Gastrocnemius medialis (tissue), 4 donors: ENCODE measurements around the gene FGF14. TPM values are rescaled to one million over a fixed set of nuclear protein-coding genes. Genes with fewer than 3 reads are reported as not detected.

Source experiments
- ATAC-seq, 2 donors: fragments of 150-250 bp; one replicate each; pipeline ENCODE4 v1.9.1; 2016
- DNase-seq, 2 donors: peaks; one replicate each; pipeline ENCODE4 v3.0.0-alpha.2; 2019
- H3K27ac ChIP-seq, 4 donors: fragments of 200-600 bp; sonication (generic); 1 replicate in 1 of 4; 2 replicates in 3 of 4; pipeline ENCODE4 v1.5.1; 2016 to 2018; ENCODE audit warnings: mild to moderate bottlenecking in 2 of 4, moderate library complexity in 1 of 4
- H3K27me3 ChIP-seq, 3 donors: fragments of 200-600 bp; sonication (generic) in 2 of 3; 1 replicate in 1 of 3; 2 replicates in 2 of 3; pipeline versions ENCODE4 v1.5.1 to v1.6.0; 2016 to 2019; ENCODE audit warnings: mild to moderate bottlenecking in 1 of 3, moderate library complexity in 1 of 3
- H3K36me3 ChIP-seq, 2 donors: fragments of 200-600 bp; sonication (generic) in 1 of 2; one replicate each; pipeline ENCODE4 v1.5.1; 2017 to 2018
- H3K4me1 ChIP-seq, 2 donors: fragments of 200-600 bp; sonication (generic) in 1 of 2; one replicate each; pipeline ENCODE4 v1.5.1; 2016 to 2017; ENCODE audit warnings: mild to moderate bottlenecking in 2 of 2
- H3K4me3 ChIP-seq, 4 donors: fragments of 200-600 bp; sonication (generic) in 3 of 4; 1 replicate in 1 of 4; 2 replicates in 3 of 4; pipeline ENCODE4 v1.5.1; 2016 to 2019; ENCODE audit warnings: mild to moderate bottlenecking in 2 of 4
- H3K9me3 ChIP-seq, 3 donors: fragments of 200-600 bp; sonication (generic) in 2 of 3; 1 replicate in 1 of 3; 2 replicates in 2 of 3; pipeline ENCODE4 v1.5.1; 2016 to 2019
- CTCF ChIP-seq, 5 experiments: fragments of 450-650 bp in 3 of 5; fragments of 200-600 bp in 2 of 5; sonication (generic) in 2 of 5; IDR thresholded peaks in 4 of 5; conservative IDR thresholded peaks in 1 of 5; 1 replicate in 4 of 5; 2 replicates in 1 of 5; pipeline ENCODE4 v1.5.1; 2016 to 2019; ENCODE audit warnings: antibody characterized with exemption in 5 of 5, mild to moderate bottlenecking in 3 of 5, moderate library complexity in 3 of 5
- POLR2A ChIP-seq, 2 donors: fragments of 450-650 bp; IDR thresholded peaks; one replicate each; pipeline ENCODE4 v1.6.1; 2017; ENCODE audit warnings: antibody characterized with exemption in 2 of 2, mild to moderate bottlenecking in 2 of 2, moderate library complexity in 2 of 2
- in situ Hi-C, 4 donors: fragments of 200-750 bp; cut with MboI; loops; one replicate each; pipeline versions ENCODE4 v1.15.0 to v1.8.0; 2017; ENCODE audit warnings: low sequenced_read_pairs in 4 of 4
- intact Hi-C: fragments of 100-400 bp; cut with DNase I; formaldehyde crosslinking; loops from one replicate; pipeline ENCODE4 v1.15.1; 2023; ENCODE audit warnings: low total_unique reads
- total RNA-seq, 4 donors: library from RNA; depleted of rRNA; stranded (reverse); fragments of >200 nt; gene quantifications; one replicate each; pipeline versions ENCODE4 v1.1.0 to v1.2.3, GENCODE V29; 2016

FGF14 gene
- total RNA-seq, 4 donors from 2014 or later = 0.02 TPM; not detected in 3

GRCh38 chr13:102399791-102400674, 1.8 kb downstream of the FGF14 start:
- Histone ChIP-seq H3K9me3 (no peaks in the 10 kb centered on the region), H3K4me3 (peak overlapping the region; percentile 39 to 61 (median 56)), H3K27ac (no peak overlapping the region), H3K4me1 (peaks cover 9 to 26% of the 10 kb centered on the region in 2 donors), H3K27me3 (peaks cover 30 to 32% (median 31%) of the 10 kb centered on the region in 3 donors), H3K36me3 (no peaks in the 10 kb centered on the region)
- ATAC-seq = no peak
- no peak for DNase-seq
- TF ChIP-seq CTCF (IDR thresholded peaks at IDR 0.05 in 4 of 5, conservative IDR thresholded peaks at IDR 0.05 in 1 of 5) (no peak), POLR2A (IDR thresholded peaks at IDR 0.05) (no peak)
- intact Hi-C loops = loop anchor here (10.0 kb wide), 2 partner anchors 385 to 1725 kb away; partner anchors contain the start of gene TMTC4
- in situ Hi-C loops = no loop called here

GRCh38 chr13:102395939-102396338, 5.9 kb downstream of the FGF14 start:
- intact Hi-C loops = loop anchor here (2.0 to 10.0 kb wide), 3 partner anchors 79 to 1721 kb away; partner anchors contain the start of gene TMTC4

GRCh38 chr13:102395174-102395573, 6.7 kb downstream of the FGF14 start:
- Histone ChIP-seq H3K27me3 (peaks cover 4 to 8% (median 4%) of the 10 kb centered on the region in 3 donors), H3K9me3 (no peaks in the 10 kb centered on the region), H3K4me3 (peak overlapping the region; percentile 82 to 98 (median 92)), H3K4me1 (peaks cover 9 to 10% of the 10 kb centered on the region in 2 donors), H3K36me3 (no peaks in the 10 kb centered on the region), H3K27ac (peak overlapping the region; percentile 65 to 77 (median 71))
- intact Hi-C loops = loop anchor here (2.0 to 10.0 kb wide), 3 partner anchors 78 to 1720 kb away; partner anchors contain the start of gene TMTC4
- no peak for TF ChIP-seq CTCF (IDR thresholded peaks at IDR 0.05 in 4 of 5, conservative IDR thresholded peaks at IDR 0.05 in 1 of 5)
- no peak for TF ChIP-seq POLR2A (IDR thresholded peaks at IDR 0.05)
- in situ Hi-C loops = no loop called here
- DNase-seq (no peak), ATAC-seq (no peak)

More at GRCh38 chr13:102395939-102396338, 5.9 kb downstream of the FGF14 start:
- ATAC-seq = no peak
- no peak overlapping the region for H3K27ac ChIP-seq
- H3K4me1 ChIP-seq = peaks cover 9 to 17% of the 10 kb centered on the region in 2 donors
- no peak for TF ChIP-seq POLR2A (IDR thresholded peaks at IDR 0.05)
- no peak for TF ChIP-seq CTCF (IDR thresholded peaks at IDR 0.05 in 4 of 5, conservative IDR thresholded peaks at IDR 0.05 in 1 of 5)
- no peaks in the 10 kb centered on the region for H3K36me3 ChIP-seq
- no peaks in the 10 kb centered on the region for H3K9me3 ChIP-seq
- DNase-seq = no peak
- no peak overlapping the region for H3K4me3 ChIP-seq
- peaks cover 10 to 14% (median 10%) of the 10 kb centered on the region in 3 donors for H3K27me3 ChIP-seq
- in situ Hi-C loops = no loop called here

GRCh38 chr13:102394158-102395053, 7.4 kb downstream of the FGF14 start:
- peaks cover 4 to 9% of the 10 kb centered on the region in 2 donors for H3K4me1 ChIP-seq
- intact Hi-C loops (loop anchor here (2.0 to 10.0 kb wide), 3 partner anchors 78 to 1720 kb away; partner anchors contain the start of gene TMTC4), in situ Hi-C loops (no loop called here)
- H3K27me3 ChIP-seq = peaks cover 0 to 3% (median 0%) of the 10 kb centered on the region in 3 donors
- ATAC-seq (peak; percentile 89 to 93), DNase-seq (peak; percentile 81 to 84)
- H3K36me3 ChIP-seq = no peaks in the 10 kb centered on the region
- H3K27ac ChIP-seq = peak overlapping the region; percentile 65 to 77 (median 71)
- no peak for TF ChIP-seq POLR2A (IDR thresholded peaks at IDR 0.05)
- no peak for TF ChIP-seq CTCF (IDR thresholded peaks at IDR 0.05 in 4 of 5, conservative IDR thresholded peaks at IDR 0.05 in 1 of 5)
- H3K9me3 ChIP-seq = no peaks in the 10 kb centered on the region
- H3K4me3 ChIP-seq = peak overlapping the region; percentile 82 to 98 (median 92)
